Activated CD8-positive, alpha-beta T cell treated with anti-CD3 and anti-CD28 coated beads, Interleukin-2, amount 10 ng/mL, durations not matched to agents 7 days and 5 days (primary cell): ENCODE measurements around the gene GLRA3. TPM values are rescaled to one million over a fixed set of nuclear protein-coding genes. Genes with fewer than 3 reads are reported as not detected.

Experiments
- total RNA-seq, 2 experiments: library from RNA; stranded (reverse); gene quantifications; one replicate each; pipeline ENCODE4 v1.2.3, GENCODE V29; 2021

The GLRA3 gene
- total RNA-seq, 2 experiments from 2014 or later = not detected

Other genes with a start within 250 kb of the GLRA3 start
- gene ADAM29, start 89.1 kb upstream of the GLRA3 start, total RNA-seq = not detected